NCI-H2196 treated with DMSO at 0.1 percent for 48 hours (cell line): ENCODE measurements around the gene MAB21L4.
"Not testable (repeated sequence)": the region's sequence is repeated elsewhere in the genome, so short reads cannot be mapped to it uniquely, and the experiment has no call there.

Source experiments
- DNase-seq: peaks from one replicate; lab custom pipeline; 2025; ENCODE audit not compliant: unreplicated experiment; lab: John Stamatoyannopoulos, UW

The MAB21L4 gene

GRCh38 chr2:240846309-240846708 lies 49.6 kb downstream of the MAB21L4 start:
- not testable (repeated sequence) for DNase-seq

GRCh38 chr2:240840435-240841060 lies 55.4 kb downstream of the MAB21L4 start:
- peak; percentile 44 for DNase-seq

- DNase-seq = no peak
Observed at GRCh38 chr2:240839152-240840143, 56.5 kb downstream of the MAB21L4 start.

GRCh38 chr2:240837621-240838020 lies 58.3 kb downstream of the MAB21L4 start:
- no peak for DNase-seq

DNA sequence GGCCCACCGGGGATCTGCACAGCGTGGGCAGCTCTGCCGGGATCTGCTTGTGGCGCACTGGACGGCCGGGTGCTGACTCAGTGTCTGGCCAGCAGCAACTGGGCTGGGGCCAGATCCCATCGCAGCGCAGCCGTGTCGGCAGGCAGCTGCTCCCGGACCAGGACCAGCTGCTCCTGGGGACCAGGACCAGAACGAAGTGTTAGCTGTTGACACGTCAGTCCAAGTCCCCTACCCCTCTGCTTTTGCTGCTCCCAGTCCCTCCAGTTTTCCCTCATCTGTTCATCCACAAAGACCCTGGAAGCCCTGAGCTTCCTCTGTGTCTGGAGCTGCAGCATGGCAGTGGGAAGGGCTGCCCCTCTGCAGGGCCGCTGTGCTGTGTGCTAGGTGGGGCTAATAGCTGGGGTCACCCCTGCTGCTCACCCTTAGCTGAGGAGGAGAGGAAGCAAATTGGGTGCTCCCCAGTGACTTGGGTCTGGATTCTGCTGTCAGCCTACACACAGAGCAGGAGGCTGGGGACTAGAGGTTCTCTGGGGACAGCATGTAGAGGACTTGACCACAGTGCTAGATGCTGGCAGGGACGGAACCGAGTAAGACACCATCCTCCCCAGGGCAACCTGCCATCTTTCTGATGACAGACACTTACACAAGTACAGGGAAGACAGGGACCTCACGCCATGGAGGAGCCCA lies 59.0 kb downstream of the MAB21L4 start:
- no peak for DNase-seq
